NT2/D1 (cell line): ENCODE results near the gene GINS3.

Source experiments
- SUZ12 ChIP-seq: IDR thresholded peaks from 2 replicates; pipeline ENCODE4 v1.6.1; 2011; ENCODE audit not compliant: insufficient read length, insufficient read depth; ENCODE audit errors: extremely low read depth
- YY1 ChIP-seq: IDR thresholded peaks from 2 replicates; pipeline ENCODE4 v1.6.1; 2011; ENCODE audit not compliant: insufficient read length, insufficient read depth
- ZNF274 ChIP-seq: IDR thresholded peaks from 2 replicates; pipeline ENCODE4 v1.6.1; 2011; ENCODE audit warnings: mild to moderate bottlenecking, low read depth, low read length

DNA sequence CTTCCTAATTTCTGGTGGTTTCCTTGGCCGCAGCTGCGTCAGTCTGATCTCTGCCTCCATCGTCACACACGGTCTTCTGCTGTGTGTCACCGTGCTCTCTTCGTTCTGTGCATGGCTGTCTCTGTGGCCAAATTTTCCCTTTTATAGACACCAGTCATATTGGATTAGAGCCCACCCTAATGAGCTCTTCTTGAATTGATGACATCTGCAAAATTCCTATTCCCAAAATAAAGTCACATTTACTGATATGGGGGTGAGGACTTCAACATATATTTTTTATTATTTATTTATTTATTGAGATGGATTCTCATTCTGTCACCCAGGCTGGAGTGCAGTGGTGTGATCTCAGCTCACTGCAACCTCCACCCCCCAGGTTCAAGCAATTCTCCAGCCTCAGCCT, 38.4 kb downstream of the GINS3 start:
- no peak for TF ChIP-seq YY1
- TF ChIP-seq ZNF274, result no peak
- no peak for TF ChIP-seq SUZ12
